Stimulated activated CD8-positive, alpha-beta memory T cell treated with anti-CD3 and anti-CD28 coated beads, Interleukin-12 subunit alpha, Interleukin-12 subunit beta, amount 100 ng/mL, for 4 hours (primary cell): ENCODE data around the gene TCTA.
"Not testable (repeated sequence)": the region's sequence is repeated elsewhere in the genome, so short reads cannot be mapped to it uniquely, and the experiment has no call there.

Experiments
- DNase-seq: peaks from one replicate; pipeline ENCODE4 v3.0.0-alpha.2; 2020; ENCODE audit warnings: low read depth

TCTA gene

GRCh38 chr3:49411968-49412631, at the start of gene TCTA, which contains the start of gene RHOA:
Gene TCTA, plus strand, starts transcription at chr3:49412423. Its CDS starts 4 bp downstream, at chr3:49412427.
Gene RHOA, minus strand, starts transcription at chr3:49411976. Its CDS starts 36,387 bp downstream, at chr3:49375589.
- DNase-seq: peak; percentile 98

DNA sequence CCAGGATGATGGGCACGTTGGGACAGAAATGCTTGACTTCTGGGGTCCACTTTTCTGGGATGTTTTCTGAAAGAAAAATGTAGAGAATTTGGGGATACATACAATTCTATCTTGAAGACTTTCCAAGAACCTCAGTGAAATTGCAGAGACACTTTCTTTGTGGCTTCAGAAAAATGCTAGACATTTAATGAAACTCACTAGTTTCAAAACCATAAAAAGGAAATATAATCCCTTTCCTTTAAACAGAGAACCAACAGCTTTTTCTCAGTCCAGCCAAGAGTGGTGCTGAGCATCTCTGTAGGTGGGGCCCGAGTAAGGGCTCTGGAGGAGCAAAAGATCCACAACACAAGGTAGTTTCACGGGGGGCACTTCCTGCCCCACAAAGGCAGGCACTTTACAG, 49.7 kb upstream of the TCTA start:
- DNase-seq: no peak

- DNase-seq: no peak
These were observed 41.5 kb upstream of the TCTA start for GRCh38 chr3:49370585-49371290.

DNA sequence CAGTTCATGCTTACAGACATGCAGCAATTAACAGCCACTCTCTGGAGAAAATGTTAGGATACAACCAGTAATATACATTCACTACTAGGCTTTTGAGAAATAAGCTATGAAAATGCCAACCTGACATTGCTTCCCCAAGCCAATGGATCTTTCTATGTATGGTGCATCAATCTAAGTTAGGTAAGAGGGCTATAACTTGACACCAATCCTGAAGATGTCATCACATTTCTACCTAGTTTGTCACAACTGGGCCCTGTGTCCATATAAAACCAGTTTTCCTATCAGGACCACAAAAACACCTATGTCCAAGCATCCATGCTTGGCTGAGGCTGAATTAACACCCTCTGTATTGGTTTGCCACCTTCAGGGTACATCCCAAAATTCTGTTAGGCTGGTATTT, 40.3 kb upstream of the TCTA start:
- DNase-seq: no peak

DNA sequence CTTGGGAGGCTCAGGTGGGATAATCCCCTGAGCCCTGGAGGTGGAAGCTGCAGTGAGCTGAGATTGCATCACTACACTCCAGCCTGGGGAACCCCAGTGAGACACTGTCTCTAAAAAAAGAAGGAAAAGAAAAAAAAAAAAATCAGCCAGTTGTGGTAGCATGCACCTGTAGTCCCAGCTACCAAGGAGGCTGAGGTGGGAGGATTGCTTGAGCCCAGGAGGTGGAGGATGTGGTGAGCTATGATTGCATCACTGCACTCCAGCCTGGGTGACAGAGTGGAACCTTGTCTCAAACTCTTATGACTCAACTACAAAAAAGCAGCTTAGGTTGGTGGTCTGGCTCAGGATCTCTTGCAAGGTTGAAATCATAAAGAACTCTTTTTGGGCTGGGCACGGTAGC, 34.7 kb upstream of the TCTA start:
- peak; percentile 33 for DNase-seq

DNA sequence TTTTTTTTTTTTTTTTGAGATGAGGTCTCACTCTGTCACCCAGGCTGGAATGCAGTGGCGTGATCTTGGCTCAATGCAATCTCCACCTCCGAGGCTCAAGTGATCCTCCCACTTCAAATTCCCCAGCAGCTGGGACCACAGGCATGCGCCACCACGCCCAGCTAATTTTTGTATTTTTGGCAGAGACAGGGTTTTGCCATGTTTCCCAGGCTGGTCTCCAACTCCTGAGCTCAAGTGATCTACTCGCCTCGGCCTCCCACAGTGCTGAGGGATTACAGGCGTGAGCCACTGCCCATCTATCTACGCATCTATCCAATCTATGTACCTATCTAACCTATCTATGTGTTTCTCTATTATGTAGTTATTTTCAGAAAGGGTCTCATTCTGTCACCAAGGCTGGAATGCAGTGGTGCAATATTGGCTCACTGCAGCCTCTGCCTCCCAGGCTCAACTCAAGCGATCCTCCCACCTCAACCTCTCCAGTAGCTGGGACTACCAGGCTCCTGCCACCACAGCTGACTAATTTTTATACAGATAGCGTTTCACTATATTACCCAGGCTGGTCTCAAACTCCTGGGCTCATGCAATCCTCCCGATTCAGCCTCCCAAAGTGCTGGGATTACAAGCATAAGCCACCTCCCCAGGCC, 33.9 kb upstream of the TCTA start:
- DNase-seq: no peak

DNA sequence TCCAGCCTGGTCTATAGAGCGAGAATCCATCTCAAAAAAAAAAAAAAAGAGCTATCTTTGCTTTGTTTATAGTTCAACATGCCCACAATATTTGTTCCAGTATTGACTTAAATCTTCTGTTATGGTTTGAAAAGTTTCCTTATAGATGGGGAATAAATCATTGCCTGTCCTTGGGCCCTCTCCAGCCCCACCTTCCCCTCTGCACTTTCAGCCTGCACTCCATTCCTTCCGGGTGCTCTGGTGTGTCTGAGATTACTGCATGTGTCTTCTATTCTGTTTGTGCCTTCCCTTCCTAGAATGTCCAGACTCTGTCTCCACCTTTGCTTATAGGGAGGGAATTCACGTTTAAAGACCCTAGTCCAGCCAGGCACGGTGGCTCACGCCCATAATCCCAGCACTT, 28.8 kb upstream of the TCTA start:
- no peak for DNase-seq

GRCh38 chr3:49385617-49386016, 26.6 kb upstream of the TCTA start:
- DNase-seq: no peak

DNA sequence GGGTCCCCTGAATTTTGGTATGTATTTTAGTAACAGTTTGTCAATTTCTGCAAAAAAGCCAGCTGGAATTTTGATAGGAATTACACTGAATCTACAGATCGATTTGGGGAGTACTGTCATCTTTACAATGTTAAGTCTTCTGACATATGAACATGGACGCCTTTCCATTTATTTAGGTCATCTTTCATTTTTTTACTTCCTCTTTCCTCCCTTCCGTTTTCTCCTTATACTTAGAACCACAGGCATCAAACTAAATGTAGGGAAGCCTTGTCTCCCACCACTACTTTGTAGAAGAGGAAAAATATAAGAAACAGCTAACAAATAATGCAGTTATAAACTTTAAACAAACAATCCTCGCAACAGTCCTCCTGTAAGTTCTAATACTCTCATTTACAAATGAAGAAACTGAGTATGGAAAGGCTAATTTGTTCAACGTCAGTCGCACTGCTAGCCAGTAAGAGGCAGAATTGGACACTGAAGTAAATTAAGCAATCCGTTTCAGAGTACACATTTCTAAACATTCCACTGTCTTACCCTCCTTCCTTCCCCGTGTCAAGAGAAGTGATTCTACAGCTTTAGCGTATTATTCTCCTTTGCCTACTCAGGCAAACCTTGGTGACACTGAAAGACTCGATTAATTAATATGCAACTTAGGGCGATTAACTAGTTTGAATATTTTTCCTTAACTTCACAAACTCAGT, 26.0 kb upstream of the TCTA start:
- no peak for DNase-seq

GRCh38 chr3:49387721-49388120, 24.5 kb upstream of the TCTA start:
- no peak for DNase-seq

DNA sequence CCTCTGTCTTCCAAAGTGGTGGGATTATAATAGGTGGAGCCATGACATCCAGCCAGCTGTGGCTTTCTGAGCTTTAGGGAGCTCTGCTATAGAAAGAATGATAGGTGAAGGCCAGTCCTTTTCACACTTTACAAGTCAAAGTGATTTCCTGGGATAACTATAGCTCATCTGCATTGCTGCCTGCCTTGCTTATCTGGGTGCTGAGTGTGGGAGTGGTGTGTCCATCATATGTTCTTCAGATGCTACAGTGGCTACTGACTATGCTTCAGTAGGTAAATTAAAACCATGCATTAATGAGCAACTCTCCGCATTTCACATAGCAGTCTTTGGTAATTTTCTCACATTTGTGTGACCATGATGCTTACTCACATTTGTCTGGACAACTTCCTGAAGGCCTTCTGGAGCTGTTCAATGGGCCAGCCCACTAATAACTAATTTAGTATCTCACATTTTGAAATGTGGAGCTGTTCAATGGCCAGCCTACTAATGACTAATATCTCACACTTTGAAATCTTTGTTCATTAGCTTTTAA, 23.9 kb upstream of the TCTA start:
- DNase-seq: no peak

DNA sequence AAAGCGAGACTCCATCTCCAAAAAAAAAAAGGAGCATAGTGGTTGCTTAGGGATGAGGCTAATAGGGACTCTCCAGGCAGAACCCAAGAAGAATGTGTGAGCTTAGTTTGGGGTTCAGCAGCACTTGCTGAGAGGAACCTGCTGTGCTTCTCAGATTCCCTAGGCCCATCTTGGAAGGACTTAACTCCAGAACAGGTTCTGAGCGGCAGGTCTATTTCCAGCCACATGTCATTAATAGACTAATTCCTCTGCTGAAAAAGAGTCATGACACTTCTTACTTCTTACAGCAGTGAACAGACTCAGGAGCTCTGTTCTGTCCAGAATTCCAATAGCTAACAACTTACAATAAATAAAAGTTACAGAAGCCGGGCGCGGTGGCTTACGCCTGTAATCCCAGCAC, 22.9 kb upstream of the TCTA start:
- no peak for DNase-seq

DNA sequence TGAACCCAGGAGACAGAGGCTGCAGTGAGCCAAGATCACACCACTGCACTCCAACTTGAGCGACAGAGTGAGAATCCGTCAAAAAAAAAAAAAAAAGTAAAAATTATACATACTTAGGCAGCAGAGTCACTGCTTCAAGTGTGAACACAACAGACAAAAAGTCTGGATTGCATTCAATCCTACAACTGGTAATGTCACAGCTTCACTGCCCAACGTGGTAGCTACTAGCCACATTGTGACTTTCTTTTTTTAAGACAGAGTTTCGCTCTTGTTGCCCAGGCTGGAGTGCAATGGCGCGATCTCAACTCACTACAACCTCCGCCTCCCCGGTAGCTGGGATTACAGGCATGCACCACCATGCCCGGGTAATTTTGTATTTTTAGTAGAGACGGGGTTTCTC, 20.9 kb upstream of the TCTA start:
- not testable (repeated sequence) for DNase-seq

GRCh38 chr3:49397470-49397869, 14.8 kb upstream of the TCTA start:
- DNase-seq: no peak

DNA sequence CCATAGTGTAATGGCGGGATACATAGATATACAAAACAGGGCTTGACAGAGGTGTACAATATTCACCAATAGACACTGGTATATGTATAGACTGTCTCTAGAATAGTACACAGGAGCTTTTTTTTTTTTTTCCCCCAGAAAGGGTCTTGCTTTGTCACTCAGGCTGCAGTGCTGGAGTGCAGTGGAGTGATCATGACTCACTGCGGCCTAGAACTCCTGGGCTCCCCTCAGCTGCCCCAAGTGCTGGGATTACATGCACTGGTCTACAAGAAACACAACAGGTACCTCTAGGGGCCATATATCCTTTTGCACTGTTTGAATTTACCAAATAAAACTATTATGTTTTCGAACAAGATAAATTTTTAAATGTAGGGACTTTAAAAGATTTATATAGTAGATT, 12.8 kb upstream of the TCTA start:
- no peak for DNase-seq

DNA sequence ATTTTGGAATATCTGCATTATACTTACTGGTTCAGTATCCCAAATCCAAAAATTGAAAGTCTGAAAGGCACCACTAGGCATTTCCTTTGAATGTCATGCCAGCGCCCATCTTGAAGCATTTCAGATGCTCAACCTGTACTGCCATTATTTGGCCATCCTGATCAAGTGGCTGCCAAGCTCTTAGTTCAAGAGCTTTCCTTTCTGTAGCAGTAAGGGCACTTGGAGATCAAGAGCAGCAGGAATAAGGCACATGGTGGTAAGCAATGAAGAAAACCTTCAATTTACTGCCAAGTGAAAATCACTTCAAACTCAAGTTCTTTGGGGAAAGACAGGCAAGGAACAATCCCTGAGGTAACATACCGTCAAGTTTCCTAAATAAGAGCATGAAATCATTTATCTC, 10.5 kb upstream of the TCTA start:
- DNase-seq: no peak

DNA sequence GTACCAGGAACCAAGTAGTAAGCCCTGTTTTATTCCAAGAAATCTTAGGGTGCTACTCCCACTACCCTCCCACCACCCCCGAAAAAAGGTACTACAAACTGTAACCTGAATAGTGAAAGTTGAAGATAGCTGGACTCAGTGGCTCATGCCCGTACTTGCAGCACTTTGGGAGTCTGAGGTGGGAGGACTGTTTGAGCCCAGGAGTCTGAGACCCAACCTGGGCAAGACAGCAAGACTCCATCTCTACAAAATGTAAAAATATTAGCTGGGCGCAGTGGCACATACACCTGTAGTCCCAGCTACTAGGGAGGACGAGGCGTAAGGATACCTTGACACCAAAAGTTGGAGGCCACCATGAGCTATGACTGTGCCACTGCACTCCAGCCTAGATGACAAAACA, 8.3 kb upstream of the TCTA start:
- DNase-seq: no peak

DNA sequence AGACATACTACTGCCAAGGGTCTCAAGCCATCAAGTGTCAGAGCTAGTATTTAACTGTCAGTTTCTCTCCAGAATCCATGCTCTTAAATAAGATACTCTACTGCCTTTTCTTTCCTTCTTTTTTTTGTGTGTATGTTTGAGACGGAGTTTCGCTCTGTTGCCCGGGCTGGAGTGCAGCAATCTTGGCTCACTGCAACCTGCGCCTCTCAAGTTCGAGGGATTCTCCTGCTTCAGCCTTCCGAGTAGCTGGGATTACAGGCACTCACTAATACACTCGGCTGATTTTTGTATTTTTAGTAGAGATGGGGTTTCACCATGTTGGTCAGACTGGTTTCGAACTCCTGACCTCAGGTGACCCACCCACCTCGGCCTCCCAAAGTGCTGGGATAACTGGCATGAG, 6.7 kb upstream of the TCTA start:
- DNase-seq: not testable (repeated sequence)

DNA sequence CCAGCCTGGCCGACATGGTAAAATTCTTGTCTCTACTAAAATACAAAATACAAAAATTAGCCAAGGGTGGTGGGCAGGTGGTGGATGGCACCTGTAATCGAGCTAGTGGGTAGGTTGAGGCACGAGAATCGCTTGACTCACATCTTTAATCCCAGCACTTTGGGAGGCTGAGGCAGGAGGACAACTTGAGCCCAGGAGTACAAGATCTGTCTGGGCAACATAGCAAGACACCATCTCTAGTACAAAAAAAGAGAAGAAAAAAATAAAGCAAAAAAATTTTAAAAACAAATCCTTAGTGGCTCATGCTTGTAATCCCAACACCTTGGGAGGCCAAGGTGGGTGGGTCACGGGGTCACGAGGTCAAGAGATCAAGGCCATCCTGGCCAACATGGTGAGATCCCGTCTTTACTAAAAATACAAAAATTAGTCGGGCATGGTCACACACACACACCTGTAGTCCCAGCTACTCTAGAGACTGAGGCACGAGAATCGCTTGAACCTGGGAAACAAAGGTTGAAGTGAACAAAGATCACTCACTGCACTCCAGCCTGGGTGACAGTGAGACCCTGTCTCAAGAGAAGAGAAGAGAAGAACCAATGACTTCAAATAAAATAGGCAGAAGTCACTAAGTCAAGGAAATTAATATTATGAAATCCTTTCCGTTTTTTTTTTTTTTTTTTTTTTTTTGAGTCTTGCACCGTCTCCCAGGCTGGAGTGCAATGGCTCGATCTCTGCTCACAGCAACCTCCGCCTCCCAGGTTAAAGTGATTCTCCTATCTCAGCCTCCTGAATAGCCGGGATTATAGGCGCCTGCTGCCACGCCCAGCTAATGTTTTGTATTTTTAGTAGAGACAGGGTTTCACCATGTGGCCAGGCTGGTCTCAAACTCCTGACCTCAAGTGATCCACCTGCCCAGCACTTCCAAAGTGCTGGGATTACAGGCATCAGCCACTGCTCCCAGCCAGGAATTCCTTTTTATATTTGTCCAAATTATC, 5.4 kb upstream of the TCTA start:
- no peak for DNase-seq

DNA sequence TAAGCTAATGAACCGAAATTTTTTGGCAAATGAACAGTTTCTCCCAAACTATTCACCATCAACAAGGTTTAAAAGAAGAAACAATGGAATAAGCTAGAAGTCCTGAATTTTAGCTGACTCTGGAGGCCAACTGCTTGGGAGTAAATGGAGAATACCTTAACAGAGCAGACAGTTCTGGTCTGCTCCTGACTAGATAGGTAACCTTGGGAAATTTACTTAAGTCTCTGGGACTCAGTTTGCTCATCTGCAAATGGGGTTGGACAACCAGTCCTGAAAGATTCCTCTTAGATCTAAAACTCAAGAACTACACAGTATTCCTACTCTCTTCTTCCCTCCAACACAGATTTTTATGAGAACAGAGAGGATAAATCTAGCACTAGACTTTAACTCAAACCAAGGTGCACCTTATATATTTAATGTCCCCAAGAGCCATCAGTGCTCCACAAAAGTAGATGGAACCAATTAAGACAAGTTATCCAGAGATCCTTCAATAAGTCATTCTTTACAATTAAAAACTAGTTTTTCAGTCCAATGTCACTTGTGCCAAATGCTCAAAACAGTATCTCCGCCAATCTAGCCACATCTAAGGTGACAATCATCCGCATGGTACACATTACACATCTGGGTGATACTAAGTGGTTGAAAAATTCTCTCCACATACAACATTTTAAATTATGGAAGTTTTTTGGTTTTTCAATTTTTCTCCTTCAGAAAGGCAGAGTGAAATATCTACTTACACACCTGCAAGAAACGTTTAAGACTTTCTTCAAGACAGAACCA, 2.0 kb upstream of the TCTA start:
- no peak for DNase-seq
